ENCODE data around the gene TMX2. TPM values are rescaled to one million over a fixed set of nuclear protein-coding genes. Genes with fewer than 3 reads are reported as not detected.

Gene TMX2
- total RNA-seq, 2 experiments from 2014 or later = 58.2 to 77.4 TPM

- H3K4me3 Mint-ChIP-seq = no peak overlapping the region
- H3K27ac Mint-ChIP-seq = no peak overlapping the region
- no peaks in the 10 kb centered on the region for H3K9me3 Mint-ChIP-seq (ENCODE audit: low read depth)
- DNase-seq (no peak), ATAC-seq (no peak)
- H3K36me3 Mint-ChIP-seq = peaks cover 1% of the 10 kb centered on the region
- no peaks in the 10 kb centered on the region for H3K27me3 Mint-ChIP-seq
- CTCF ChIA-PET = interaction anchor here (0.9 to 3.2 kb wide), 2 partner anchors 21 to 22 kb away, joined by 3 to 9 read pairs; no protein-coding TSS in a partner anchor
- H3K4me1 Mint-ChIP-seq = peaks cover 16% of the 10 kb centered on the region
Measured at GRCh38 chr11:57778318-57779037, 66.1 kb downstream of the TMX2 start.

GRCh38 chr11:57779276-57779675, 66.9 kb downstream of the TMX2 start:
- ATAC-seq (no peak), DNase-seq (no peak)
- CTCF ChIA-PET = interaction anchor here (3.2 kb wide), 1 partner anchor 22 kb away, joined by 9 read pairs; no protein-coding TSS in a partner anchor
- H3K9me3 Mint-ChIP-seq (ENCODE audit: low read depth) = no peaks in the 10 kb centered on the region
- H3K27me3 Mint-ChIP-seq = no peaks in the 10 kb centered on the region
- H3K4me3 Mint-ChIP-seq = no peak overlapping the region
- peaks cover 1% of the 10 kb centered on the region for H3K36me3 Mint-ChIP-seq
- H3K4me1 Mint-ChIP-seq = peaks cover 12% of the 10 kb centered on the region
- no peak overlapping the region for H3K27ac Mint-ChIP-seq

GRCh38 chr11:57781529-57781943, 69.1 kb downstream of the TMX2 start:
- H3K9me3 Mint-ChIP-seq (ENCODE audit: low read depth) = no peaks in the 10 kb centered on the region
- CTCF ChIA-PET = no interaction called here
- H3K4me3 Mint-ChIP-seq = no peak overlapping the region
- no peak overlapping the region for H3K27ac Mint-ChIP-seq
- ATAC-seq = no peak
- DNase-seq = no peak
- no peaks in the 10 kb centered on the region for H3K27me3 Mint-ChIP-seq
- peaks cover 1% of the 10 kb centered on the region for H3K36me3 Mint-ChIP-seq
- H3K4me1 Mint-ChIP-seq = peaks cover 7% of the 10 kb centered on the region

GRCh38 chr11:57785072-57785471, 72.7 kb downstream of the TMX2 start:
- CTCF ChIA-PET = no interaction called here
- no peaks in the 10 kb centered on the region for H3K9me3 Mint-ChIP-seq (ENCODE audit: low read depth)
- ATAC-seq = no peak

GRCh38 chr11:57786436-57786835, 74.0 kb downstream of the TMX2 start:
- Mint-ChIP-seq H3K27me3 (no peaks in the 10 kb centered on the region), H3K9me3 (ENCODE audit: low read depth) (no peaks in the 10 kb centered on the region), H3K4me1 (peaks cover 19% of the 10 kb centered on the region), H3K4me3 (no peak overlapping the region), H3K27ac (no peak overlapping the region), H3K36me3 (no peaks in the 10 kb centered on the region)
- DNase-seq = no peak
- CTCF ChIA-PET = interaction anchor here (1.3 kb wide), 1 partner anchor 14 kb away, joined by 3 read pairs; no protein-coding TSS in a partner anchor
- no peak for ATAC-seq

More at GRCh38 chr11:57785072-57785471, 72.7 kb downstream of the TMX2 start:
- Mint-ChIP-seq H3K4me1 (peaks cover 12% of the 10 kb centered on the region), H3K36me3 (no peaks in the 10 kb centered on the region), H3K27me3 (no peaks in the 10 kb centered on the region), H3K4me3 (no peak overlapping the region), H3K27ac (no peak overlapping the region)
- no peak for DNase-seq

GRCh38 chr11:57787006-57787604, 74.7 kb downstream of the TMX2 start:
- ATAC-seq (no peak), DNase-seq (no peak)
- Mint-ChIP-seq H3K36me3 (peaks cover under 1% of the 10 kb centered on the region), H3K27me3 (no peaks in the 10 kb centered on the region), H3K4me3 (no peak overlapping the region), H3K4me1 (peaks cover 26% of the 10 kb centered on the region), H3K27ac (no peak overlapping the region), H3K9me3 (ENCODE audit: low read depth) (no peaks in the 10 kb centered on the region)
- CTCF ChIA-PET = interaction anchor here (1.3 kb wide), 1 partner anchor 13 kb away, joined by 3 read pairs; no protein-coding TSS in a partner anchor

- Mint-ChIP-seq H3K4me1 (peaks cover 35% of the 10 kb centered on the region), H3K9me3 (ENCODE audit: low read depth) (no peaks in the 10 kb centered on the region), H3K27me3 (no peaks in the 10 kb centered on the region), H3K27ac (no peak overlapping the region), H3K36me3 (peaks cover 3% of the 10 kb centered on the region), H3K4me3 (no peak overlapping the region)
- DNase-seq = no peak
- no peak for ATAC-seq
- CTCF ChIA-PET = interaction anchor here (1.9 kb wide), 1 partner anchor 12 kb away, joined by 8 read pairs; no protein-coding TSS in a partner anchor
Measured at GRCh38 chr11:57787920-57788702, 75.7 kb downstream of the TMX2 start.

- no peak for DNase-seq
- H3K27ac Mint-ChIP-seq = no peak overlapping the region
- no peaks in the 10 kb centered on the region for H3K27me3 Mint-ChIP-seq
- no peak overlapping the region for H3K4me3 Mint-ChIP-seq
- ATAC-seq = no peak
- CTCF ChIA-PET = interaction anchor here (1.9 kb wide), 1 partner anchor 12 kb away, joined by 8 read pairs; no protein-coding TSS in a partner anchor
- peaks cover 3% of the 10 kb centered on the region for H3K36me3 Mint-ChIP-seq
- H3K9me3 Mint-ChIP-seq (ENCODE audit: low read depth) = no peaks in the 10 kb centered on the region
- H3K4me1 Mint-ChIP-seq = peaks cover 41% of the 10 kb centered on the region
Measured at GRCh38 chr11:57788703-57789088, 76.3 kb downstream of the TMX2 start.

Other genes with a start within 250 kb of the TMX2 start
- 10 to 100 TPM; 24.6 to 25.8 TPM for gene SLC43A1, start 196.9 kb upstream of the TMX2 start, total RNA-seq
- 10 to 100 TPM; 74.5 to 92.9 TPM for gene TIMM10, start 181.8 kb upstream of the TMX2 start, total RNA-seq
- not detected for gene SMTNL1, start 175.0 kb upstream of the TMX2 start, total RNA-seq
- 100 to 1,000 TPM; 245 to 317 TPM for gene UBE2L6, start 144.9 kb upstream of the TMX2 start, total RNA-seq
- gene SERPING1, start 114.9 kb upstream of the TMX2 start, total RNA-seq = not detected
- gene YPEL4, start 62.7 kb upstream of the TMX2 start, total RNA-seq = 1 to 10 TPM in 1 of 2 experiments, under 1 TPM in 1; 0.42 to 1.0 TPM
- gene CLP1, start 54.8 kb upstream of the TMX2 start, total RNA-seq = 10 to 100 TPM; 15.7 to 22.6 TPM
- 10 to 100 TPM; 74.5 to 75.9 TPM for gene ZDHHC5, start 44.5 kb upstream of the TMX2 start, total RNA-seq
- gene MED19, start 378 bp upstream of the TMX2 start, total RNA-seq = 10 to 100 TPM; 11.7 to 14.9 TPM
- gene SELENOH, start 28.9 kb downstream of the TMX2 start, total RNA-seq = 100 to 1,000 TPM; 114 to 145 TPM
- not detected for gene BTBD18, start 39.2 kb downstream of the TMX2 start, total RNA-seq
- 1 to 10 TPM; 5.0 to 7.7 TPM for gene CTNND1, start 49.2 kb downstream of the TMX2 start, total RNA-seq